GM12872 (cell line): ENCODE measurements around the gene TNFRSF21.

ENCODE experiments used
- CTCF ChIP-seq: IDR thresholded peaks from 3 replicates; pipeline ENCODE4 v1.5.1; 2011; ENCODE audit warnings: low read depth, mild to moderate bottlenecking, low read length, moderate library complexity; ENCODE audit not compliant: insufficient read depth

TNFRSF21 gene

GRCh38 chr6:47337519-47337918, 27.8 kb upstream of the TNFRSF21 start:
- no peak for TF ChIP-seq CTCF

- no peak for TF ChIP-seq CTCF
These were observed 26.6 kb upstream of the TNFRSF21 start for GRCh38 chr6:47336334-47336733.

GRCh38 chr6:47335466-47335865, 25.8 kb upstream of the TNFRSF21 start:
- no peak for TF ChIP-seq CTCF

- TF ChIP-seq CTCF: no peak
These were observed 24.6 kb upstream of the TNFRSF21 start for GRCh38 chr6:47334334-47334733.

DNA sequence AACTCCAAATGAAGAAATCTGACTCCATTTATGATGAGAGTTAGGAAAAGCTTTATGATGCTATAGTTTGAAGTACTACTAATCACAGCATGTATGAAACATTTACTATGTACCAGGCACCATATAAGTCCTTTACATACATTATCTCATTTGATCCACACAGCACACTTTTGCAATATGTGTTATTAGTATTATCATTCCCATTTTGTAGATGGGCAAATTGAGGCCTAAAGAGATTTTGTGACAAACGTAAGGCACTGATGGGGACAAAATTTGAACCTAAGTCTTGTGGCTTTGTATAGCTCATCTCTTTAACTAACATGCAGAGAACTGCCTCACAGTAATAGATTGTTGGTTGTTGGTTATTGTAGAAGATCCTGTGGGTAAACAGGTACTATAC, 14.2 kb upstream of the TNFRSF21 start:
- TF ChIP-seq CTCF: no peak

- no peak for TF ChIP-seq CTCF
These were observed 13.6 kb upstream of the TNFRSF21 start for GRCh38 chr6:47323321-47323720.

DNA sequence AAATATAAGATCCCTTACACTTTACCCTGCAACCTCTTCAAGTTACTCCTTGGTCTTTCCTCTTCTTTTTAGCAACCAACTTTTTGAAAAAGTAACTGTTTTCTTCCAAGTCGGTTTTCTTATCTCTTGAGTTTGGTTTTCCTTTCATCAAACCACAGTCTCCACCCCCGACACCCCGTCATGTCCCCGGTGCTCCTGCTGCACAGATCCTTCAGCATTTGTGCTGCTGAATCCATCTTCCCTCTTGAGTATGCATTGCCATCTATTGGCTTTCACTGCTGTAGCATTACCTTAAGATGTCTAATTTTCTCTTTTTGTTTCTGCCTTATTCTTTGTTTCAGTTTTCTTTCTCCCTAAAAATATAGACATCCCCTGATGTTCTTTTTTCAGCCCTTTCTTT, 11.9 kb upstream of the TNFRSF21 start:
- TF ChIP-seq CTCF: no peak

GRCh38 chr6:47319867-47320266, 10.2 kb upstream of the TNFRSF21 start:
- no peak for TF ChIP-seq CTCF
